NCI-H1092 treated with DMSO at 0.1 percent for 48 hours (cell line): ENCODE measurements around the gene RHD.
"Not testable (repeated sequence)": the region's sequence is repeated elsewhere in the genome, so short reads cannot be mapped to it uniquely, and the experiment has no call there.

ENCODE experiments used
- DNase-seq: peaks from one replicate; lab custom pipeline; 2025; lab: John Stamatoyannopoulos, UW

Gene RHD

DNA sequence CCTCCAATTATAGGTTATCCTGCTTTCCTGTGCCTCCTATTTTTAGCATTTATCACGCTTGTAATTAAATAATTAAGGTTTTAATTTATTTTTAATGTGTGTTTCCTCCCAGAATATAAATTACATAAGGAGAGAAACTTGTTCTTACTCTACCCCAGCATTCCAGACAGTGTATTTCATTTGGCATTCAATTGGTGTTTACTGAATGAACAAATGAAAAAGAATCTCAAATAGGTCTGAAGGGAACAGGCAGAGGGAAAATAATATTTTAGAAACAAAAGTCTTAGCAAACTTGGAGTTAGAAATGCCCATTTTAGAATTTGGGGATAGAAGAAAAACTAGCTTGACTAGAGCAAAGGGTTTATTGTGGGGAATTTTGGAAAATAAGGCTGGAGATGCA, 15.1 kb upstream of the RHD start:
- DNase-seq: no peak

DNA sequence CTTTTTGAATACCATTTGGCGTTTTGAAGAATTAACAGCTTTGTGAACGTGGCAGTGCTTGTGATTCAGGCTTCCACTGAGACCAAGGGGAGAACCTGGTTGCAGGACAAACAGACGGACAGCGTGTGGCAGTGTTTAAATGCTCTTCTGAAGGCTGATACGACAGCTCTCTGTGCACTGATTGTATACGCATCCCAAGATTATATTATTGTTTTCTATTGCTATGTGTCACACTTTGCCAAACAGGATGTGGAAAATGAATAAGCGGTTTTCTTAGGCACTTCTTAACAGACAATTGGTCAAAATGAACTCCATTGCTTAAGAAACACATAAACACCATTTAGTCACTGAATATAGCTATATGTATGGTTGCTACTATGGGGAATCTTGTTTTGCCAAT, 12.5 kb upstream of the RHD start:
- not testable (repeated sequence) for DNase-seq

DNA sequence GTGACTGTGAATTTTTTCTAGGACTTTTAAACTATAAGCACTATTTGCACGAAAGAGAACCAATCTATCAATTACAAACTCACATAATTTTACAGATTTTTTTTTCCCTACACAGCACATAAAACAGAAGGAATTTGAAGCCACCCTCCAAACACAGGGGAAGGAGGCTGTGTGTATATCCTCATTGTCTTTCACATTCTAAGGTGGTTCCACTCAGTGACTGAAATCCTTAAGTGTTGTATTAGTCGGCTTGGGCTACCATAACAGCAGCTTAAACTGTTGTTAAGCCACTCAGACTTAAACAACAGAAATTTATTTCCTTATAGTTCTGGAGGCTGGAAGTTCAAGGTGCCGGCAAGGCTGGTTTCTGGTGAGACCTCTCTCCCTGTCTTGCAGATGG, 12.0 kb upstream of the RHD start:
- DNase-seq: not testable (repeated sequence)

DNA sequence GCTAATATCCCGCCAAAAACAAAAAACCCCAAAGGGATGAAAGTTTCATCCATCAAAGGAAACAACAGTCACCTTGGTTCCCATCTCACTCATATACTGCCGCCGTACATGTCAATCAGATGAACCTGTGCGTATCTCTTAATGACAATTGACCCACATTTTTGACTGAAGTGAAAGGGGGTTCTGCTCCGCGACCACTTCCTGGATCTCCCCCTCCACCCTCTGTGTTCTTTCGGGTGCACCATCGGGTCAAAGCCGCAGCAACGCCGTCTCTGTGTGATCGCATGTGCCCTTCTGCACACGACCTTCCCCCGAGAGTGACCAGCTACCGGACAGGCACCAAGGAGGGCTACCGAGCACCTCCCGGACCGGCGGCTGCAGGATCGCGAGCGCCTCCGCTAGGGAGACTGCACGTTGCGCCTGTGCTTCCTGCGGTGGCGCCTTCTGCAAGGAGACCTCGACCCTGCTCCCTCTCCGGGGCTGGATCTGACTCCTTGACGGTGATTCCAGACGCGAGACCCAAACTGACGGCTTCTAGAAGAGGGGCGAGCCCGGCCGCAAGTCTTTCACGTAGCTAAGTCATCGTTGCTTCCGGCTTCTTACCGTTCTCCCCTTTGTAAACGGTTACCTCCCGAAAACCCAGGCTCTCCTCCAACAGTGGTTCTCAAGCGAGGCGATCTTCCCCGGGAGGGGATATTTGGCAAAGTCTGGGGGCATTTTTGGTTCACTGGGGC, 5.6 kb upstream of the RHD start:
- not testable (repeated sequence) for DNase-seq

DNA sequence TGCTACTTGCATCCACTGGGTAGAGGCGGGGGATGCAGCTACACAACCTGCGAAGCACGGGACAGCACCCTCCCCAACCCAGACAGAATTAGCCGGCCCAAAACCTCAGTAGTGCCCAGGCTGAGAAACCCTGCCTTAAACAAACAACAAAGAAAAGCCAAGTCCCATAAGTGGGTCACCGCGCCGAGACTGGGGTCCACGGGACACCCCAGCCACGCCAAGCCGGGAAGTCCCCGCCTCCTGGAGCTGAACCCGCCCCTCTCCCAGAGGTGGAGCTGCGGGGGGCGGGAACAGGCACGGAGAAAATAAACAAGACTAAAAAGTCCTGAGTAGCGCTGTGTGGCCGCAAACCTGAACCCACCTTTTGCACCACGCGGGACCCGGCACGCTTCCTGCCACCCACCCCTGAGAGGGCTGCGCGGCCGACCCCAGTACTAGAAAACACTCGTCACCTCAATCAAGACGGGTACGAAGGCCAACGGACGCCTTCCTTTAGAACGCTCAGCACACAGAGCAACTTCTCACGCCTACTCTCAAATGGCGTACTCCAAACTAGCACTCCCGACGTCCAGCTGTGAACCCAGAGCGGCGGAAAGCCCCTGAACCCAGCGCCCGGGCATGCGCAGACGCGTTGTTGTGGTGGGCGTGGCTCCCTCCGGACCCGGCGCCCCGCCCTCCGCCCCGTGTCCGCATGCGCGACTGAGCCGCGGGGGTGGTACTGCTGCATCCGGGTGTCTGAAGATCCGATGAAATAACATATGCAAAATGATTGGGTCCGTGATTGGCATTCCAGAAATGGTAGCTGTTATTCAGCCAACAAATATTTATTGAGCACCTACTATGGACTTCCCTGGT, 4.8 kb upstream of the RHD start:
- DNase-seq: peak; percentile 84

DNA sequence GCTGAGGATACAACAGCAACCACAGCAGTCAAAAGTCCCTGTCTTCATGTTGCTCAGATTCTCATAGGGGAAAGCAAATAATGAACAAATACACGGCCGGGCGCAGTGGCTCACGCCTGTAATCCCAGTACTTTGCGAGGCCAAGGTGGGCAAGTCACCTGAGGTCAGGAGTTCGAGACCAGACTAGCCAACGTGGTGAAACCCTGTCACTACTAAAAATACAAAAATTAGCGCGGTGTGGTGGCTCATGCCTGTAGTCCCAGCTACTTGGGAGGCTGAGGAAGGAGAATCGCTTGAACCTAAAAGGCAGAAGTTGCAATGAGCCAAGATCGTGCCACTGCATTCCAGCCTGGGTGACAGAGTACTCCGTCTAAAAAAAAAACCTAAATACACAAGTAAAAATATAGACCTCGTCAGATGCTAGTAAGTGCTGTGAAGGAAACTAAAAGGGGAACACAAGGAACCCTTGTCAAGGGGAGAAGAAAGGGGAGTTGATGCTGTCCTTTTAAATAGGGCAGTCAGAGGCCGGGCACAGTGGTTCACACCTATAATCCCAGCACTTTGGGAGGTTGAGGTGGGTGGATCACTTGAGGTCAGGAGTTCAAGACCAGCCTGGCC, 4.1 kb upstream of the RHD start:
- not testable (repeated sequence) for DNase-seq

DNA sequence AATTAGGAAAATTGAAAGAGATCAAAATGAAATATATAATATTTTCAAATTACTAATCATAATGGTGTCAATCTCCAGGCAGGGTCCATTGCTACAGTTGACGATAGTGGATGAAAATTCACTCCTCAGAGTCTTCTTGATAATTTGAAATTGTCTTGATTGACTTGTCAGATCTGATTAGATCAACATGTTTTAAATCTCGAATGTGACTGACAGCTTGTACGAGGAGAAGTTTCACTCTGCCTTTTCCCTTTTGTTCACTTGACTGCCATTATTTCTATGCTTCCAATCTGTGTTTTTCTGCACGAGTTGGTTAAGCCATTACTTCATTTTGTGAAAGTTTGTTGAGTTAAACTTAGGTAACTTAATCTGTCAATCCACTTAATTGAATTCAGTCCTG, 3.3 kb downstream of the RHD start:
- DNase-seq: not testable (repeated sequence)

DNA sequence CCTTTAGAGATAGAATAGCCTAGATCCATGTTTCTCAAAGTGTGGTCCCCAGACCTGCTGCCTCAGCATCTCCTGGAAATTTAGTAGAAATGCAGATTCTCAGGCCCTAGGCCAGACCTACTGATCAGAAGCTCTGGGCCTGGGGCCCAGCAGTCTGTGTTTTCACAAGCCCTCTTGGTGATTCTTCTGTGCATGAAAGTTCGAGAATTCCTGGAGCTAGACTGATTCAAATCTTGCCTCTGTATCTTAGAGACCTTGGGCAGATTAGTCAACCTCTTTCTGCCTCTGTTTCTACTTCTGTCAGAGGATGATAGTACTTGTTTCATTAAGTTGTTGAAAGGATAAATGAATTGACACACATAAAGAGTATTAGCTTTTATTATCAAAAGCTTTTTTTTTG, 5.0 kb downstream of the RHD start:
- DNase-seq: not testable (repeated sequence)

DNA sequence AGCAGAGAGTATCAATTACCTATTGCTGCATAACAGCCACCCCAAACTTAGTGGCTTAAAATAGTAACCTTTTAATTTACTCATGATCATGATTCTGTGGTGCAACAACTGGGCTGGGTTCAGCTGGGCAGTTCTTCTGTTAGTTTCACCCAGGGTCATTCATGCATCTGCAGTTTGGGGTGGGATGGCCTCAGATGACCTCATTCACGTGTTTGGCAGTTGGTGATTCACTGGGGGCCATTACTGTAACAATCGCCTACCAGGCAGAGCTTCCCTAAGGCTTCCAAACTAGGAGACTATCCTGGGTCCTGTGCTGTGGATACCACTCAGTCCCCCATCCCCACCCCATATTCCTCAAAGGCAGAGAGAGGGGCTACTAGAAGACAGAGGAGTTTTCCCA, 6.0 kb downstream of the RHD start:
- DNase-seq: not testable (repeated sequence)

DNA sequence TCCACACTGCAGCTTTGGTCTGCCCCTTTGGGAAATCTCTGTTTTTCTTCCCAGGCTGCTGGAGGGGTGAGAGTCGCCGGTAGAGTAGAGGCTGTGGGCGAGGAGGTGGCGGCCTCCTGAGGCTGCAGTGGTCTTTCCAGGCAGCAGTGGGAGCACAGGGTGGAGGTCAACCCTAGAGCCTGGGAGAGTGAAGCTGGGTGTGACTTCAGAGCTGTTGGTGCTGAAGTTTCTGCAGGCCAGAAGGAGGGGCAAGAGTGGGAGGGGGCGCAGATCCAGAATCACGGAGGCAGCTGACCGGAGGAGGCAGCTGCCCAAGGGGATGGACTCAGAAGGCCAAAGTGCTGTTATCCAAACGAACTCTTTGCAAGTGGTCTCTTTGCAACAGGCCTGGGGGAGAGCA, 6.5 kb downstream of the RHD start:
- not testable (repeated sequence) for DNase-seq

DNA sequence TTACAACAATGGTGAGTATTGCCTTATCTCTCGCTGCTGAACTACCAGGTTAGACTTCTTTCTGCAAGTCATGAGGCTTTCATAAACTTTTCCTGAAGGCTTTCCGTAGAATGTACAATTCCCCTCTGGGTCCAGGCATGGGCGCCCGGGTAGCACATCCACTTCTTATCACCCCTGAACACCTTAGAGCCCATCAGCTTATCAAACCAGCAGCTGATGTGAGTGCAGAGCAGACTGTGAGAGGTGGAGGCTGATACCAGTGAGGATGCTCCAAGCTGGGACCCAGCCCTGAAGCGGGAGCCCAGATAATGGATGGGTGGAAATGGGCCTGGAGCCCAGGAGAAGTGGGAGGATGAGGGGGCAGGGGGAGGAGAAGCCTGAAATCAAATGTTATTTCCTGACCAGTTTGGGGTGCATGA, 7.4 kb downstream of the RHD start:
- not testable (repeated sequence) for DNase-seq

DNA sequence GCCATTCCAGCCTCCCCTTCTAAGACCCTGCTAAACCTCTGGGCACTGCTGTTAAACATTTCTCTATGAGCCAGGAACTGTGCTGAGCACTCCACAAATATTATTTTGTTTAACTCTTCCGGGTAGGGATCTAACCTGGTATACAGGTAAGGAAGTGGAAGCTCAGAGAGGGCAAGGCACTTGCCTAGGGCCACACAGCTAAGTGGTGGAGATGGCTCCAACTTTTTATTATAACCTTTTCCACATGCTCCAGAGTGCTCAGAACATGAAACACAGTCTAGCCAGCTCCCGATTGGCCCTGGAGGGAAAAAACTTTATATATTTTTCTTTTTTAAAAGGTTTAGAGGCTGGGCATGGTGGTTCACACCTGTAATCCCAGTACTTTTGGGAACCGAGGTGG, 13.6 kb downstream of the RHD start:
- DNase-seq: not testable (repeated sequence)

DNA sequence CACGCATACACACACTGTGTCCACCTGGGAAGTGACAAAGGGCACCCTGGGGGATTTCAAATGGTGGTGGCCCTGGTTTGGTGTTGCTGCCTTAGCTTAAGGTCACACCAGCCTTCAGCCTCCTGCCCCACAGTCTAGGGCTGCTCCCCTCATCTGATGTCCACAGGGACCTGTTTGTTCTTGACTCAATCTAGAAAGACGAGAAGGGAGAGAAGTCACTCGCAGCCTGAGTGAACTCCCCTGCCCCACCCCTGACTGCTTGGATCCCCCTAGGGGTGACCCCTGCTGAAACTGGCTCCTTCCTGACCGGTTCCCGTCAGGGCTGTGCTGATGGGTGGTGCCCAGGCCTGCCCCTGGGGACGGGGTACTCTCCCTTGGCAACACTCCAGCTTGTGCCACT, 14.9 kb downstream of the RHD start:
- DNase-seq: not testable (repeated sequence)

DNA sequence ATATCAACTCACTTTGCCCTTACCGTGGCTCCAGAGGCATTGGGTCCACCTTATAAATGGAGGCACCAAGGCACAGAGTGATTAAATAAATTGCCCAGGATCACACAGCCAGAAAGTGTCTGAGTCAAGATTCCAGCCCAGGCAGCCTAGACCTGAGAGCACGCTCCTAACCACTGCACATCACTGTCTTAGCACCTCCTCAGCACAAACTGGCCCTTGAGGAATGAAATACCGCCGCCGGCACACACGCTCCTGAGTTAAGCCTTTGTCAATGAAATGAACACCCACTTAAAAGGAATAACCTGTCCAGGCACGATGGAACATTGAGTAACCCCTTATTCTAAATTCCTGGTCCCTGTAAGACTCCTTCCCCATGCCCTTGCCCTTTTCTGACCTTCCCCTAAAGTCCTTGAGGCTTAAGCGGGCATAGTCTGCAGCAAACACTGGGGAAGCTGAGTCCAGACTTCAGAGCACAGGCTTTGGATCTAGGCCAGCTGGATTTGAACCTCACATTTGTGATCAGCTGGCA, 16.3 kb downstream of the RHD start:
- DNase-seq: not testable (repeated sequence)

DNA sequence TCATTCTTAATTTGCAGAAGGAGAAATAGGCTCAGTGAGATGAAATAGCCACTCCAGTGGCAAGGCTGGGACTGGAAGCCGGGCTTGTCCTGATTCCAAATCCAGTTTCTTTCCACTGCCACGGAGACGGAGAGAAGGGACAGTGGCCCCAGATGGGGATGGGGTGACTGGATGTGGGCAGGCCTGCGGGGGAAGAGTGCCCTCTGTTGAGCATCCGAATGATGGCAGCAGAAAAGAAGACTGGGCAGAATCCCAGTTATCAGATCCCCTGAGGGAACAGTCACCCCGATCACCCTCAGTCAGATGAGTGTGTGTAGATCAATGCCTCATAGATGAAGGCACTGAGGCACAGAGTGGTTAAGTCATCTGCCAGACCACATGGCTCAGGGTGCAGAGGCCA, 17.7 kb downstream of the RHD start:
- not testable (repeated sequence) for DNase-seq

DNA sequence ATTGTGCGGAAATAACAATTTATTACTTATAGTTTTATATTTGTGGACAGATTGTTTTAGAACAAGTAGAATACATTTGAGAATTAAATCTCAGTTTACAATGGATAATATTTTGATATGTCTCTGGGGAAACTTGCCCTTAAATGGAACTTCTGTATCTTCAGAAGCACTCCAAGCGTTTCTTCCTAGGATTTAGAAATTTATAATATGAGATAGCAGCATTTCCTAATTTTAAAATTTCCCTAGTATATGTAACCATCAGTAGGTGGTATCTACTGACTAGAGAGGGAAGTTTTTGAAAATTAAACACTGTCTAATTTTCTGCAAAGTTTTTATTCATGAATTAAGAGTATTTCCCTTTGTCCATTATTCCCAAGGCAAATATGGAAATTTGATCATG, 21.1 kb downstream of the RHD start:
- DNase-seq: not testable (repeated sequence)

DNA sequence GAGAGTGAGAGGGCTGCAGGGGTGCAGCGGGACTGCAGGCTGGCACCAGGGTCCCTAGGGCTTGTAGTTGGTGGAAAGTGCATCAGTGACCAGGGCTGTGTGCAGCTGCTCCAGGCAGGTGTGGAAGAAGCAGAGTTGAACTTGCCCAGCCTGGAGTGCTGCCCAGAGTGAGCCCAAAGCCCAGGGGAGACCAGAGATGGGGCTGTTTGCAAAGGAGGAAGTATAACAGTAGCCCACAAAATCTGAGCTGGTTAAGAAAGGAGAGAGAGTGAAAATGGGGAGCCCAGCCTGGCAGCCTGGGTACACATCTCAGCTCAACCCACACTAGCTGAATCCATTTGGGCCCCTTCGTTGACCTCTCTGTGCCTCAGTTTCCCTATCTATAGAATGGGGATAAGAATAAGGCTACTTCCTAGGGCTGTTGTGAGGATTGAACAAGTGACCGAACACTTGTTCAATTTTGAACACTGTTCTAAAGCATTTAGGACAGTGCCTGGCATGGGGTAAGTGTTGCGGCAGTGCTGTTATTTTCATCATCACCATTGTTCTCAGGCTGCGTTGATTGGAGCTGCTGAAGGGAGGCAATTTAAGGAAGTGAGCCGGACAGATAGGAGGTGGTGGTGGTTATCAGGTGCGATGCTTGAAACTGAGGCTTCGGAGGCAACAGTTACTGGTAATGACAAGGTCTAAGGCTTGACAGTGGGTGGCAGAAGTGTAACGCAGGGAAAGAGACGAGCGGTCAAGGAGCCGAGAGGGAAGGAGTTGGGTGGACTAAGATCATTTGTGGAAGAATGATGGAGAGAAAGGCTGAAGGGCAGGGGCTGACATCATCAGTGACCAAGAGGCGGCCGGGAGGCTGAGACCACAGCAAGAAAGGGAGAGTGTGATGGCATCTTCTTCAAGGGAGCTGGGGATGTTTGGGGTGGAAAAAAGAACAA, 22.8 kb downstream of the RHD start:
- DNase-seq: not testable (repeated sequence)

DNA sequence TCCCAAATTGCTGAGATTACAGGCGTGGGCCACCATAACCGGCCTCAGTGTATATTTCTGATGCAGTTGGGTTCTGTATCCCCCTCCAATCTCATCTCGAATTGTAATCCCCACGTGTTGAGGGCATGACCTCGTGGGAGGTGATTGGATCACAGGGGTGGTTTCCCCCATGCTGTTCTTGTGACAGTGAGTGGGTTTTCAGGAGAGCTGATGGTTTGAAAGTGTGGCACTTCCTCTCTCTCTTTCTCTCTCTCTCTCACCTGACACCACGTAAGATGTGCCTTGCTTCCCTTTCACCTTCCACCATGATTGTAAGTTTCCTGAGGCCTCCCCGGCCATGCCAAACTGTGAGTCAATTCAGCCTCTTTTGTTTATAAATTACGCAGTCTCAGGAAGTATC, 24.2 kb downstream of the RHD start:
- not testable (repeated sequence) for DNase-seq

DNA sequence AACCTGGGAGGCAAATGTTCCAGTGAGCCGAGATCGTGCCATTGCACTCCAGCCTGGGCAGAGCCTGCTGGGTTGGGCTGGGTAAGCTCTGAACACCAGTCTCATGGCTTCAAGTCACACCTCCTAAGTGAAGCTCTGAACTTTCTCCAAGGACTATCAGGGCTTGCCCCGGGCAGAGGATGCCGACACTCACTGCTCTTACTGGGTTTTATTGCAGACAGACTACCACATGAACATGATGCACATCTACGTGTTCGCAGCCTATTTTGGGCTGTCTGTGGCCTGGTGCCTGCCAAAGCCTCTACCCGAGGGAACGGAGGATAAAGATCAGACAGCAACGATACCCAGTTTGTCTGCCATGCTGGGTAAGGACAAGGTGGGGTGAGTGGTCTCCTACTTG, 28.4 kb downstream of the RHD start:
- not testable (repeated sequence) for DNase-seq

DNA sequence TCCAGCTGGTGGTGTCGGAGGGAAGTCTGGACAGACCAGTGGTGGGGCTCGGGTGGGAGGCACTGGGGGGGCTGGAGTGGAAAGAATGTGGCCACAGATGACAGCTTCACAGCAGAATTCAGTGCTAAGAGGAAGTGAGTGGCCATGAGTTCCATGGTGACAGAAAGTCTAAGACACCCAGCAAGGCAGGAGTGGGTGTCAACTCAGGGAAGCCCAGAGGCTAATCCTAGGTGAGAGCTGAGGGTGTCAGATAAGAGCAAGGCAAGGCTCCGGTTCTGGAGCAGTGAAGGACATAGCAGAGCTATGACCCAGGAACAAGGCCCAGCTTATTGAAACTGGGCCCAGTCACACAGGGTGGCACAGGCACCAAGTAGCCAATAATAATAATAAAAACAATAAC, 30.0 kb downstream of the RHD start:
- DNase-seq: not testable (repeated sequence)

DNA sequence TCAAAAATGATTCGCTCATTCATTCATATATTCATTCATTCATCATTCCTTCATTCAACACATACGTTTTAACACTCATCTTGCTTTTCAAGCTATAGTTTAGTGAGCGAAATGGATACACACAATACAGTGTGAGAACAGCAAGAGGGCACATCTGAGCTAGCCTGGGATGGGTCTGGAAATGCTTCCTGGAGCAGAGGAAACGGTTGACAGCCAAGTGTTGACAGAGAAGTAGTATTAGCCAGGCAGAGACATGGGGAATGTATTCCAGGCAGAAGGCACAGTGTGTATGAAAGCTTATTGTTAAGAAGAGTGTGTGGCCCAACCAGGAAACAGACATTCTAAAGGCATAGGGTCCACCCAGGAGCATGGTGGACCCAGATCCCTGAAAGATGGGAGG, 32.6 kb downstream of the RHD start:
- DNase-seq: not testable (repeated sequence)
